K562 (cell line): ENCODE measurements around the gene MRPS15. TPM values are rescaled to one million over a fixed set of nuclear protein-coding genes. Genes with fewer than 3 reads are reported as not detected.

Source experiments
- CBX3 ChIP-seq, 2 experiments: IDR thresholded peaks; 1 replicate in 1 of 2; 2 replicates in 1 of 2; pipeline ENCODE4 v1.6.1; 2012; ENCODE audit warnings: inconsistent platforms in 2 of 2, low read length in 2 of 2, borderline replicate concordance in 1 of 2, control low read depth in 1 of 2
- KDM5B ChIP-seq: fragments of 200-600 bp; sonication (generic); IDR thresholded peaks from 2 replicates; pipeline ENCODE4 v1.6.1; 2012; ENCODE audit warnings: low read depth, mild to moderate bottlenecking, moderate library complexity, low read length, control low read depth, inconsistent platforms; ENCODE audit not compliant: insufficient replicate concordance
- REST ChIP-seq, 2 experiments: fragments of 450-650 bp; formaldehyde crosslinking in 1 of 2; IDR thresholded peaks; 2 replicates each; pipeline versions ENCODE4 v1.4.0 to v1.6.1; 2014 to 2020; ENCODE audit warnings: mild to moderate bottlenecking in 2 of 2, borderline replicate concordance in 1 of 2, low read depth in 1 of 2
- SMAD2 ChIP-seq: fragments of 150-350 bp; IDR thresholded peaks from 2 replicates; pipeline ENCODE4 v1.6.1; 2014; ENCODE audit warnings: low read depth, mild to moderate bottlenecking, low read length
- SMARCA4 ChIP-seq: fragments of 450-650 bp; IDR thresholded peaks from 2 replicates; pipeline ENCODE4 v1.6.1; 2016
- polyA plus RNA-seq, 8 experiments: library from polyadenylated mRNA; depleted of rRNA in 4 of 8; stranded (reverse) in 5 of 8; unstranded in 3 of 8; fragments of >200 nt; fragmentation: Nextera tagmentation in 2 of 8; fragmentation: Illumina TruSeq in 1 of 8; extraction: Ambion mirVana in 2 of 8; extraction: Trizol in 1 of 8; gene quantifications; 2 replicates each; pipeline versions ENCODE4 v1.2.1 to v1.2.3, GENCODE V29; 2011 to 2014; ENCODE audit warnings: inconsistent platforms in 1 of 8, missing spikeins in 1 of 8
- total RNA-seq, 7 experiments: library from RNA; depleted of rRNA in 6 of 7; stranded (reverse); fragments of >200 nt in 6 of 7; fragmentation: Illumina TruSeq in 2 of 7; extraction: Trizol in 2 of 7; gene quantifications; 2 replicates each; pipeline versions ENCODE4 v1.2.1 to v1.2.3, GENCODE V29; 2011 to 2021; ENCODE audit warnings: low replicate concordance in 1 of 7
- TF ChIP-seq, protein P1 (sequence below): fragments of 450-650 bp; IDR thresholded peaks from 2 replicates; pipeline ENCODE4 v1.6.1; 2016; ENCODE audit warnings: mild to moderate bottlenecking

The MRPS15 gene
- total and polyA plus RNA-seq, 9 of the 15 experiments (the other 6 are each of a cell fraction or from before 2014, with no cell fraction given) = 62.9 to 286 (median 149) TPM

- TF ChIP-seq REST (IDR thresholded peaks at IDR 0.05; ENCODE audit: borderline replicate concordance) = no peak
- TF ChIP-seq REST (CRISPR knock-in tag; IDR thresholded peaks at IDR 0.05; ENCODE audit: low read depth) = no peak
- TF ChIP-seq, protein P1, sequence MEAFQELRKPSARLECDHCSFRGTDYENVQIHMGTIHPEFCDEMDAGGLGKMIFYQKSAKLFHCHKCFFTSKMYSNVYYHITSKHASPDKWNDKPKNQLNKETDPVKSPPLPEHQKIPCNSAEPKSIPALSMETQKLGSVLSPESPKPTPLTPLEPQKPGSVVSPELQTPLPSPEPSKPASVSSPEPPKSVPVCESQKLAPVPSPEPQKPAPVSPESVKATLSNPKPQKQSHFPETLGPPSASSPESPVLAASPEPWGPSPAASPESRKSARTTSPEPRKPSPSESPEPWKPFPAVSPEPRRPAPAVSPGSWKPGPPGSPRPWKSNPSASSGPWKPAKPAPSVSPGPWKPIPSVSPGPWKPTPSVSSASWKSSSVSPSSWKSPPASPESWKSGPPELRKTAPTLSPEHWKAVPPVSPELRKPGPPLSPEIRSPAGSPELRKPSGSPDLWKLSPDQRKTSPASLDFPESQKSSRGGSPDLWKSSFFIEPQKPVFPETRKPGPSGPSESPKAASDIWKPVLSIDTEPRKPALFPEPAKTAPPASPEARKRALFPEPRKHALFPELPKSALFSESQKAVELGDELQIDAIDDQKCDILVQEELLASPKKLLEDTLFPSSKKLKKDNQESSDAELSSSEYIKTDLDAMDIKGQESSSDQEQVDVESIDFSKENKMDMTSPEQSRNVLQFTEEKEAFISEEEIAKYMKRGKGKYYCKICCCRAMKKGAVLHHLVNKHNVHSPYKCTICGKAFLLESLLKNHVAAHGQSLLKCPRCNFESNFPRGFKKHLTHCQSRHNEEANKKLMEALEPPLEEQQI = no peak
- TF ChIP-seq SMAD2 = no peak
- TF ChIP-seq SMARCA4 = no peak
- no peak for TF ChIP-seq KDM5B
- no peak for TF ChIP-seq CBX3 (IDR thresholded peaks at IDR 0.05; ENCODE audit: borderline replicate concordance in 1 of 2, low read length in 2 of 2)
These were observed 11.2 kb upstream of the MRPS15 start (continued) for GRCh38 chr1:36475341-36475740.
